ENCODE measurements around the gene DIS3L2.

DNA sequence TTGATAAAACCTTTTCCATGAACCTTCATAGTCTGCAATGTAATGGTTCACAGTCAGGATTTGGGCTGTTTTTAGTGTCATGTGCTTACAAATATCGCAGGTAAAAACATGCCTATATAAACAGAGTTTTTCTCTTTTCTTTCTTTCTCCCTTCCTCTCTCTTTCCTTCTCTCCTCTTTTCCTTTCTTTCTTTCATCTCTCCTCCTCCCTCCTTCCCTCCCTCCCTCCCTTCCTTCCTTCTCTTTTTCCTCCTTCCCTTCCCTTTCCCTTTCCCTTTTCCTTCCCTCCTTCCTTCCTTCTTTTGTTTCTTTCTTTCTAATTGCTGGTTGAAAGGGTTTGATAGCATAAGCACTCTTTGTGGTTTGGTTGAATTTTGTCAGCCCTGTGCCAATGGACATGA lies 25.7 kb upstream of the DIS3L2 start:
- TF ChIP-seq, protein P1, sequence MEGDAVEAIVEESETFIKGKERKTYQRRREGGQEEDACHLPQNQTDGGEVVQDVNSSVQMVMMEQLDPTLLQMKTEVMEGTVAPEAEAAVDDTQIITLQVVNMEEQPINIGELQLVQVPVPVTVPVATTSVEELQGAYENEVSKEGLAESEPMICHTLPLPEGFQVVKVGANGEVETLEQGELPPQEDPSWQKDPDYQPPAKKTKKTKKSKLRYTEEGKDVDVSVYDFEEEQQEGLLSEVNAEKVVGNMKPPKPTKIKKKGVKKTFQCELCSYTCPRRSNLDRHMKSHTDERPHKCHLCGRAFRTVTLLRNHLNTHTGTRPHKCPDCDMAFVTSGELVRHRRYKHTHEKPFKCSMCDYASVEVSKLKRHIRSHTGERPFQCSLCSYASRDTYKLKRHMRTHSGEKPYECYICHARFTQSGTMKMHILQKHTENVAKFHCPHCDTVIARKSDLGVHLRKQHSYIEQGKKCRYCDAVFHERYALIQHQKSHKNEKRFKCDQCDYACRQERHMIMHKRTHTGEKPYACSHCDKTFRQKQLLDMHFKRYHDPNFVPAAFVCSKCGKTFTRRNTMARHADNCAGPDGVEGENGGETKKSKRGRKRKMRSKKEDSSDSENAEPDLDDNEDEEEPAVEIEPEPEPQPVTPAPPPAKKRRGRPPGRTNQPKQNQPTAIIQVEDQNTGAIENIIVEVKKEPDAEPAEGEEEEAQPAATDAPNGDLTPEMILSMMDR (IDR thresholded peaks at IDR 0.05) = no peak
- no peak for TF ChIP-seq ZFX (IDR thresholded peaks at IDR 0.05; ENCODE audit: borderline replicate concordance)
